Testis (tissue), 3 donors: ENCODE data around the gene WDFY4. TPM values are rescaled to one million over a fixed set of nuclear protein-coding genes. Genes with fewer than 3 reads are reported as not detected.

Experiments
- DNase-seq: peaks from one replicate; pipeline ENCODE4 v3.0.0-alpha.2; 2019
- H3K27ac ChIP-seq, 2 donors: fragments of 200-600 bp; sonication (generic); one replicate each; pipeline ENCODE4 v1.5.1; 2019
- H3K27me3 ChIP-seq: fragments of 200-600 bp; sonication (generic); one replicate; pipeline ENCODE4 v1.5.1; 2019
- H3K36me3 ChIP-seq: fragments of 200-600 bp; sonication (generic); one replicate; pipeline ENCODE4 v1.5.1; 2017; ENCODE audit warnings: low read depth; ENCODE audit errors: missing control alignments
- H3K4me1 ChIP-seq: fragments of 200-600 bp; sonication (generic); one replicate; pipeline ENCODE4 v1.5.1; 2019
- H3K4me3 ChIP-seq, 2 donors: fragments of 200-600 bp; sonication (generic); one replicate each; pipeline ENCODE4 v1.5.1; 2017 to 2019
- H3K9me3 ChIP-seq: fragments of 200-600 bp; sonication (generic); one replicate; pipeline ENCODE4 v1.5.1; 2017
- CTCF ChIP-seq, 3 experiments: fragments of 450-650 bp in 2 of 3; fragments of 200-600 bp in 1 of 3; sonication (generic) in 1 of 3; IDR thresholded peaks; one replicate each; pipeline ENCODE4 v1.5.1; 2016 to 2019; ENCODE audit warnings: antibody characterized with exemption in 3 of 3, mild to moderate bottlenecking in 2 of 3, moderate library complexity in 1 of 3
- POLR2A ChIP-seq: fragments of 450-650 bp; IDR thresholded peaks from one replicate; pipeline ENCODE4 v1.6.1; 2017; ENCODE audit warnings: antibody characterized with exemption, mild to moderate bottlenecking, moderate library complexity
- WGBS, 2 donors: methylation state at CpG; one replicate each; pipeline ENCODE4 v1.1.5; 2018; 5-methylcytosine and 5-hydroxymethylcytosine counted together
- intact Hi-C: fragments of 100-400 bp; cut with DNase I; formaldehyde crosslinking; loops from one replicate; pipeline ENCODE4 v1.15.1; 2023; ENCODE audit warnings: low total_unique reads
- polyA plus RNA-seq: library from polyadenylated mRNA; stranded (reverse); fragments of 350-450 nt; fragmentation: Illumina TruSeq; extraction: RNeasy Lipid Tissue Mini Kit (QIAGEN cat#74804); gene quantifications from one replicate; pipeline ENCODE4 v1.2.3, GENCODE V29; 2014; ENCODE audit warnings: low read depth, low replicate concordance; ENCODE audit not compliant: insufficient read depth
- total RNA-seq, 2 donors: library from RNA; depleted of rRNA; stranded (reverse); fragments of >200 nt; gene quantifications; one replicate each; pipeline ENCODE4 v1.2.3, GENCODE V29; 2016

Gene WDFY4
- total and polyA plus RNA-seq, 3 donors from 2014 or later, result 10.2 to 21.5 (median 18.4) TPM

GRCh38 chr10:48790457-48791044 is 105.9 kb downstream of the WDFY4 start:
- H3K4me1 ChIP-seq, result no peaks in the 10 kb centered on the region
- no peak overlapping the region for H3K4me3 ChIP-seq
- no peaks in the 10 kb centered on the region for H3K9me3 ChIP-seq
- H3K27ac ChIP-seq, result no peak overlapping the region
- intact Hi-C loops, result no loop called here
- no peaks in the 10 kb centered on the region for H3K36me3 ChIP-seq
- H3K27me3 ChIP-seq, result no peaks in the 10 kb centered on the region
- TF ChIP-seq POLR2A (no peak), CTCF (IDR thresholded peaks at IDR 0.05) (no peak)
- DNase-seq, result no peak
- WGBS, 2 donors, result 90 to 94% methylated on average over 4 to 8 of the region's 8 CpGs

- H3K27ac ChIP-seq, result no peak overlapping the region
- WGBS, 2 donors, result 84 to 88% methylated on average over 6 of the region's 6 CpGs
- intact Hi-C loops, result no loop called here
- no peaks in the 10 kb centered on the region for H3K27me3 ChIP-seq
- no peak for TF ChIP-seq POLR2A
- TF ChIP-seq CTCF (IDR thresholded peaks at IDR 0.05), result no peak
- no peak overlapping the region for H3K4me3 ChIP-seq
- no peak for DNase-seq
- H3K36me3 ChIP-seq, result no peaks in the 10 kb centered on the region
- no peaks in the 10 kb centered on the region for H3K4me1 ChIP-seq
- no peaks in the 10 kb centered on the region for H3K9me3 ChIP-seq
These were observed 106.7 kb downstream of the WDFY4 start for GRCh38 chr10:48791267-48791928.

DNA sequence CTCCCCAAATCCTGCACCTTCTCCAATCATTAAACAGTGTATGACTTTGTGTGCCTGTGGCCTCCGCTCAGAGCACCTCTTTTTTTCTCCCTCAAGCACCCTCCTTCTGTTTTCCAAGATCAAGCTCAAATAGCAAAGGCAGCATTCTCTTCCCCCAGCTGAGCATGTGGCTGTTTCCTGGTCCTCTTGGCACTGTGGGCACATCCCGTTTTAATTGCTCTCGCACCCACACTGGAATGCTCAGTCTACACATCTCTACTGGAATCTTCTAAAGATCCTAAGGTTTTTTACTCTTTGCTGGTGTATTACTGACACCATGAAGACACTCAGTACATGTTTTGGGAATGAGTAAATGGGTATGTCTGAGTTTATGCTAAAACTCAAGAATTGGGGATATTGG is 107.4 kb downstream of the WDFY4 start:
- DNase-seq, result no peak
- Histone ChIP-seq H3K27me3 (no peaks in the 10 kb centered on the region), H3K9me3 (no peaks in the 10 kb centered on the region), H3K4me3 (no peak overlapping the region), H3K27ac (no peak overlapping the region), H3K4me1 (no peaks in the 10 kb centered on the region), H3K36me3 (no peaks in the 10 kb centered on the region)
- intact Hi-C loops, result no loop called here
- TF ChIP-seq CTCF (IDR thresholded peaks at IDR 0.05), result no peak
- WGBS, 2 donors, result 77 to 78% methylated on average over 3 of the region's 3 CpGs

DNA sequence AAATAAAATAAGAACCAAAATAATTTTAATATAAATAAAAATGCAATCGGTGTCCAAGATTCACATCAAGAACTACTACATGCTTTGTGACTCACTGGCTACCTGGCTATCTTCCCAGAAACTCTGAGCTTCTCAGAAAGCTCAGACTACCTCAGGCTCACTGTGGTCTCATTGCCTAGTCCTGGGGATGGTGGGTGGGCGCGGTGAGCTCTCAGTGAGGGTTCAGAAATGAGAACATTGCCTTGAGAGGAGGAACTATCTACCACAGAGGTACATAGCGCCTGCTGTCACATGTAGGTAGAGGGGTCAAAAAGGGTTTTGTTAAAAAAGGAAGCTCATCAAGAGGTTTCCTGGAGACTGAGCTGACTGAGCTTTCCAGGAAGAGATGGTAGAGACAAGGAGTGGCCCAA is 108.0 kb downstream of the WDFY4 start:
- H3K9me3 ChIP-seq, result no peaks in the 10 kb centered on the region
- WGBS, 2 donors, result 66 to 69% methylated on average over 4 of the region's 4 CpGs
- H3K4me3 ChIP-seq, result no peak overlapping the region
- H3K4me1 ChIP-seq, result no peaks in the 10 kb centered on the region
- no peak overlapping the region for H3K27ac ChIP-seq
- DNase-seq, result no peak
- no peaks in the 10 kb centered on the region for H3K36me3 ChIP-seq
- no peaks in the 10 kb centered on the region for H3K27me3 ChIP-seq
- intact Hi-C loops, result no loop called here
- TF ChIP-seq CTCF (IDR thresholded peaks at IDR 0.05) (no peak), POLR2A (no peak)

- no peak for DNase-seq
- Histone ChIP-seq H3K9me3 (no peaks in the 10 kb centered on the region), H3K36me3 (no peaks in the 10 kb centered on the region), H3K27me3 (no peaks in the 10 kb centered on the region), H3K4me3 (no peak overlapping the region), H3K4me1 (no peaks in the 10 kb centered on the region), H3K27ac (no peak overlapping the region)
- TF ChIP-seq POLR2A (no peak), CTCF (IDR thresholded peaks at IDR 0.05) (no peak)
- intact Hi-C loops, result no loop called here
- 90 to 93% methylated on average over 9 of the region's 9 CpGs for WGBS, 2 donors
These were observed 109.4 kb downstream of the WDFY4 start for GRCh38 chr10:48794074-48794473.
